Activated T-cell treated with anti-CD3 and anti-CD28 coated beads, Interleukin-2, amount 50 U/mL, for 4 hours (primary cell): ENCODE data around the gene JPH4. TPM values are rescaled to one million over a fixed set of nuclear protein-coding genes. Genes with fewer than 3 reads are reported as not detected.
A peak's percentile ranks its signal among the peaks of the same experiment; 100 is the strongest.
"Not testable (repeated sequence)": the region's sequence is repeated elsewhere in the genome, so short reads cannot be mapped to it uniquely, and the experiment has no call there.

Experiments
- ATAC-seq, 2 donors: fragments of 200-7000 bp; cut with Tn5 transposase; one replicate each; pipeline ENCODE4 v1.10.0; 2021
- DNase-seq: peaks from one replicate; pipeline ENCODE4 v3.0.0-alpha.2; 2020
- H3K27me3 Mint-ChIP-seq: one replicate; pipeline ENCODE4 v1.8.0; 2021; ENCODE audit warnings: low read depth, mixed read lengths
- H3K36me3 Mint-ChIP-seq: one replicate; pipeline ENCODE4 v1.8.0; 2022; ENCODE audit warnings: mixed read lengths; ENCODE audit not compliant: insufficient read depth
- H3K4me1 Mint-ChIP-seq: one replicate; pipeline ENCODE4 v1.8.0; 2021; ENCODE audit warnings: low read depth, mixed read lengths
- H3K4me3 Mint-ChIP-seq: one replicate; pipeline ENCODE4 v1.8.0; 2021; ENCODE audit warnings: mild to moderate bottlenecking, moderate library complexity, mixed read lengths
- H3K9me3 Mint-ChIP-seq: one replicate; pipeline ENCODE4 v1.8.0; 2021; ENCODE audit warnings: mixed read lengths
- total RNA-seq, 3 donors: library from RNA; stranded (reverse); gene quantifications; one replicate each; pipeline ENCODE4 v1.2.1, GENCODE V29; 2021

The JPH4 gene
- total RNA-seq, 3 donors from 2014 or later: 0.11 to 0.27 (median 0.13) TPM

GRCh38 chr14:23601845-23602180 lies 23.2 kb upstream of the JPH4 start:
- no peaks in the 10 kb centered on the region for H3K36me3 Mint-ChIP-seq
- no peak for DNase-seq
- no peaks in the 10 kb centered on the region for H3K27me3 Mint-ChIP-seq
- H3K4me3 Mint-ChIP-seq: no peak overlapping the region
- no peak for ATAC-seq
- H3K9me3 Mint-ChIP-seq: peaks cover 7% of the 10 kb centered on the region
- H3K4me1 Mint-ChIP-seq: peaks cover 10% of the 10 kb centered on the region

GRCh38 chr14:23601424-23601823 lies 22.8 kb upstream of the JPH4 start:
- Mint-ChIP-seq H3K27me3 (no peaks in the 10 kb centered on the region), H3K4me1 (peaks cover 7% of the 10 kb centered on the region), H3K36me3 (no peaks in the 10 kb centered on the region), H3K9me3 (peaks cover 7% of the 10 kb centered on the region), H3K4me3 (no peak overlapping the region)
- DNase-seq: no peak
- no peak for ATAC-seq

GRCh38 chr14:23600806-23601205 lies 22.2 kb upstream of the JPH4 start:
- Mint-ChIP-seq H3K27me3 (no peaks in the 10 kb centered on the region), H3K4me3 (no peak overlapping the region), H3K9me3 (peaks cover 7% of the 10 kb centered on the region), H3K4me1 (peaks cover 3% of the 10 kb centered on the region), H3K36me3 (no peaks in the 10 kb centered on the region)
- ATAC-seq: no peak
- no peak for DNase-seq

- no peak overlapping the region for H3K4me3 Mint-ChIP-seq
- no peaks in the 10 kb centered on the region for H3K36me3 Mint-ChIP-seq
- no peaks in the 10 kb centered on the region for H3K27me3 Mint-ChIP-seq
- H3K4me1 Mint-ChIP-seq: no peaks in the 10 kb centered on the region
- ATAC-seq: no peak
- peaks cover 7% of the 10 kb centered on the region for H3K9me3 Mint-ChIP-seq
- no peak for DNase-seq
These were observed 21.7 kb upstream of the JPH4 start for GRCh38 chr14:23600322-23600707.

GRCh38 chr14:23594191-23594590 lies 15.6 kb upstream of the JPH4 start:
- H3K9me3 Mint-ChIP-seq, H3K4me1 Mint-ChIP-seq, ATAC-seq, H3K36me3 Mint-ChIP-seq, H3K4me3 Mint-ChIP-seq, DNase-seq, H3K27me3 Mint-ChIP-seq: not testable (repeated sequence)

- ATAC-seq: no peak
- H3K4me1 Mint-ChIP-seq: peaks cover 5% of the 10 kb centered on the region
- no peaks in the 10 kb centered on the region for H3K9me3 Mint-ChIP-seq
- H3K36me3 Mint-ChIP-seq: no peaks in the 10 kb centered on the region
- no peak overlapping the region for H3K4me3 Mint-ChIP-seq
- DNase-seq: no peak
- H3K27me3 Mint-ChIP-seq: peaks cover 17% of the 10 kb centered on the region
These were observed 11.6 kb upstream of the JPH4 start for GRCh38 chr14:23590198-23590597.

- no peaks in the 10 kb centered on the region for H3K9me3 Mint-ChIP-seq
- peaks cover 17% of the 10 kb centered on the region for H3K27me3 Mint-ChIP-seq
- no peak overlapping the region for H3K4me3 Mint-ChIP-seq
- DNase-seq: no peak
- H3K36me3 Mint-ChIP-seq: no peaks in the 10 kb centered on the region
- peaks cover 5% of the 10 kb centered on the region for H3K4me1 Mint-ChIP-seq
- no peak for ATAC-seq
These were observed 11.0 kb upstream of the JPH4 start for GRCh38 chr14:23589606-23590005.

- Mint-ChIP-seq H3K9me3 (no peaks in the 10 kb centered on the region), H3K27me3 (peaks cover 17% of the 10 kb centered on the region), H3K4me3 (no peak overlapping the region), H3K4me1 (peaks cover 5% of the 10 kb centered on the region), H3K36me3 (no peaks in the 10 kb centered on the region)
- ATAC-seq: peak; percentile 97 to 99
- DNase-seq: peak; percentile 65
These were observed 10.5 kb upstream of the JPH4 start for GRCh38 chr14:23588884-23589598.

- H3K27me3 Mint-ChIP-seq: peaks cover 37% of the 10 kb centered on the region
- DNase-seq, H3K36me3 Mint-ChIP-seq, ATAC-seq, H3K4me1 Mint-ChIP-seq, H3K4me3 Mint-ChIP-seq, H3K9me3 Mint-ChIP-seq: not testable (repeated sequence)
These were observed 6.1 kb upstream of the JPH4 start for GRCh38 chr14:23584527-23585203.

GRCh38 chr14:23583761-23584526 lies 5.4 kb upstream of the JPH4 start:
- H3K4me3 Mint-ChIP-seq, DNase-seq, H3K9me3 Mint-ChIP-seq, ATAC-seq, H3K4me1 Mint-ChIP-seq, H3K36me3 Mint-ChIP-seq: not testable (repeated sequence)
- H3K27me3 Mint-ChIP-seq: peaks cover 42% of the 10 kb centered on the region

GRCh38 chr14:23582906-23583760 lies 4.5 kb upstream of the JPH4 start:
- no peaks in the 10 kb centered on the region for H3K36me3 Mint-ChIP-seq
- H3K4me3 Mint-ChIP-seq: no peak overlapping the region
- H3K27me3 Mint-ChIP-seq: peaks cover 44% of the 10 kb centered on the region
- peaks cover 6% of the 10 kb centered on the region for H3K4me1 Mint-ChIP-seq
- DNase-seq (no peak), ATAC-seq (no peak)
- H3K9me3 Mint-ChIP-seq: no peaks in the 10 kb centered on the region

- ATAC-seq (no peak), DNase-seq (no peak)
- Mint-ChIP-seq H3K9me3 (no peaks in the 10 kb centered on the region), H3K4me3 (no peak overlapping the region), H3K4me1 (peaks cover 16% of the 10 kb centered on the region), H3K36me3 (no peaks in the 10 kb centered on the region), H3K27me3 (peaks cover 49% of the 10 kb centered on the region)
These were observed 2.3 kb upstream of the JPH4 start for GRCh38 chr14:23580948-23581281.

GRCh38 chr14:23580152-23580926 lies 1.7 kb upstream of the JPH4 start:
- peaks cover 46% of the 10 kb centered on the region for H3K27me3 Mint-ChIP-seq
- H3K36me3 Mint-ChIP-seq: no peaks in the 10 kb centered on the region
- H3K4me3 Mint-ChIP-seq: no peak overlapping the region

More at GRCh38 chr14:23580152-23580926, 1.7 kb upstream of the JPH4 start:
- DNase-seq (no peak), ATAC-seq (no peak)
- peaks cover 16% of the 10 kb centered on the region for H3K4me1 Mint-ChIP-seq
- H3K9me3 Mint-ChIP-seq: no peaks in the 10 kb centered on the region
